ENCODE data around the gene PDE6B. TPM values are rescaled to one million over a fixed set of nuclear protein-coding genes. Genes with fewer than 3 reads are reported as not detected.
"Not testable (repeated sequence)": the region's sequence is repeated elsewhere in the genome, so short reads cannot be mapped to it uniquely, and the experiment has no call there.

The PDE6B gene
- total and polyA plus RNA-seq, 2 of the 13 experiments (the other 11 are each of a cell fraction or from before 2014, with no cell fraction given): 0.38 to 0.40 TPM

- in situ Hi-C loops (cut with HindIII; ENCODE audit: extremely low pct_ligation_motif_present, low pct_unique_long_range_greater_than_20kb) (no loop called here), intact Hi-C loops (cut with micrococcal nuclease; ENCODE audit: unreplicated experiment) (no loop called here)
- CTCF ChIA-PET (ENCODE audit: low intra/inter-chr PET ratio, low total read pairs): no interaction called here
- no peaks in the 10 kb centered on the region for H3K79me2 ChIP-seq (ENCODE audit: insufficient read depth, low read length)
- H3K4me1 ChIP-seq (ENCODE audit: insufficient read depth, low read length): peaks cover 22% of the 10 kb centered on the region
- H3K27ac ChIP-seq (ENCODE audit: extremely low read length, insufficient read depth, low read length): no peak overlapping the region
- BruUV-seq (replicated peaks): no TSS peak
- H3K9me3 ChIP-seq (ENCODE audit: low read length): no peaks in the 10 kb centered on the region
- no peaks in the 10 kb centered on the region for H3K36me3 ChIP-seq (replicated peaks in 1 of 2; ENCODE audit: control insufficient read depth in 1 of 2, insufficient read depth in 2 of 2, low read length in 2 of 2)
- no peak for TF ChIP-seq MIXL1 (CRISPR knock-in tag; IDR thresholded peaks at IDR 0.05)
- TF ChIP-seq GABPB1 (CRISPR knock-in tag; IDR thresholded peaks at IDR 0.05): no peak
- TF ChIP-seq ATF7 (IDR thresholded peaks at IDR 0.05): no peak
- no peak for TF ChIP-seq ATF7 (CRISPR knock-in tag; IDR thresholded peaks at IDR 0.05)
- TF ChIP-seq CC2D1A (CRISPR knock-in tag; IDR thresholded peaks at IDR 0.05): no peak
- no peak for TF ChIP-seq ZNF280B (CRISPR knock-in tag; IDR thresholded peaks at IDR 0.05; ENCODE audit: borderline replicate concordance)
- no peak for TF ChIP-seq GMEB1 (CRISPR knock-in tag; IDR thresholded peaks at IDR 0.05; ENCODE audit: borderline replicate concordance)
- TF ChIP-seq ZNF292 (CRISPR knock-in tag; IDR thresholded peaks at IDR 0.05; ENCODE audit: borderline replicate concordance, low read depth): no peak
- no peak for TF ChIP-seq SUZ12 (IDR thresholded peaks at IDR 0.05; ENCODE audit: low read depth, low read length)
- TF ChIP-seq HMG20A (CRISPR knock-in tag; IDR thresholded peaks at IDR 0.05; ENCODE audit: borderline replicate concordance): no peak
- no peak for TF ChIP-seq ZNF230 (CRISPR knock-in tag; IDR thresholded peaks at IDR 0.05)
- no peak for TF ChIP-seq ATF7-NPFF (CRISPR knock-in tag; IDR thresholded peaks at IDR 0.05; ENCODE audit: low read depth)
- no peak for TF ChIP-seq MLLT10 (CRISPR knock-in tag; IDR thresholded peaks at IDR 0.05)
- TF ChIP-seq U2AF2 (IDR thresholded peaks at IDR 0.05; ENCODE audit: low read depth, low read length): no peak
- TF ChIP-seq ZUFSP (CRISPR knock-in tag; IDR thresholded peaks at IDR 0.05; ENCODE audit: borderline replicate concordance): no peak
- no peak for ATAC-seq
- no peak overlapping the region for H3K9ac ChIP-seq (ENCODE audit: insufficient read depth, low read depth, low read length)
- whole genome bisulfite sequencing (ENCODE audit: low lambda C conversion rate): 20% methylated on average over 11 of the region's 12 CpGs
- no peak for FAIRE-seq
- peaks cover 4 to 34% of the 10 kb centered on the region in 2 experiments for H3K27me3 ChIP-seq (ENCODE audit: control insufficient read depth in 1 of 2, insufficient read depth in 2 of 2, low read length in 2 of 2)
- no peak for DNase-seq (ENCODE audit: low spot score)
- H3K4me2 ChIP-seq (ENCODE audit: low read depth, low read length): no peak overlapping the region
- POLR2A ChIA-PET: no interaction called here
- H3K4me3 ChIP-seq (replicated peaks in 1 of 3; ENCODE audit: insufficient read depth in 1 of 3, low read depth in 2 of 3, low read length in 3 of 3): no peak overlapping the region
- no peak overlapping the region for H2AFZ ChIP-seq (ENCODE audit: low read length)
- H4K20me1 ChIP-seq (ENCODE audit: insufficient read depth, low read length): no peaks in the 10 kb centered on the region
These were observed 35.0 kb upstream of the PDE6B start for GRCh38 chr4:590313-590841.

GRCh38 chr4:592178-592577 is 33.2 kb upstream of the PDE6B start:
- WGBS (ENCODE audit: low lambda C conversion rate): 32% methylated on average over 13 of the region's 13 CpGs
- intact Hi-C loops (cut with micrococcal nuclease; ENCODE audit: unreplicated experiment); in situ Hi-C loops (cut with HindIII; ENCODE audit: extremely low pct_ligation_motif_present, low pct_unique_long_range_greater_than_20kb); POLR2A ChIA-PET; BruUV-seq (replicated peaks); DNase-seq (ENCODE audit: low spot score); H3K79me2 ChIP-seq (ENCODE audit: insufficient read depth, low read length); CTCF ChIA-PET (ENCODE audit: low intra/inter-chr PET ratio, low total read pairs); H3K9ac ChIP-seq (ENCODE audit: insufficient read depth, low read depth, low read length); H4K20me1 ChIP-seq (ENCODE audit: insufficient read depth, low read length); FAIRE-seq; H2AFZ ChIP-seq (ENCODE audit: low read length); H3K4me3 ChIP-seq (replicated peaks in 1 of 3; ENCODE audit: insufficient read depth in 1 of 3, low read depth in 2 of 3, low read length in 3 of 3); H3K4me1 ChIP-seq (ENCODE audit: insufficient read depth, low read length); H3K27ac ChIP-seq (ENCODE audit: extremely low read length, insufficient read depth, low read length); ATAC-seq; H3K9me3 ChIP-seq (ENCODE audit: low read length); H3K36me3 ChIP-seq (replicated peaks in 1 of 2; ENCODE audit: control insufficient read depth in 1 of 2, insufficient read depth in 2 of 2, low read length in 2 of 2); H3K4me2 ChIP-seq (ENCODE audit: low read depth, low read length): not testable (repeated sequence)
- peaks cover 4 to 27% of the 10 kb centered on the region in 2 experiments for H3K27me3 ChIP-seq (ENCODE audit: control insufficient read depth in 1 of 2, insufficient read depth in 2 of 2, low read length in 2 of 2)
